A172 (cell line): ENCODE results near the gene IFIT2. TPM values are rescaled to one million over a fixed set of nuclear protein-coding genes. Genes with fewer than 3 reads are reported as not detected.
"Not testable (repeated sequence)": the region's sequence is repeated elsewhere in the genome, so short reads cannot be mapped to it uniquely, and the experiment has no call there.

Experiments used
- DNase-seq: peaks from one replicate; pipeline ENCODE4 v3.0.0-alpha.2; 2015; ENCODE audit warnings: low spot score
- total RNA-seq: library from RNA; depleted of rRNA; stranded (reverse); fragments of >200 nt; shearing (Covaris generic); gene quantifications from 2 replicates; pipeline ENCODE4 v1.2.3, GENCODE V29; 2014

IFIT2 gene
- total RNA-seq, 1 experiment from 2014 or later = 2.5 TPM

DNA sequence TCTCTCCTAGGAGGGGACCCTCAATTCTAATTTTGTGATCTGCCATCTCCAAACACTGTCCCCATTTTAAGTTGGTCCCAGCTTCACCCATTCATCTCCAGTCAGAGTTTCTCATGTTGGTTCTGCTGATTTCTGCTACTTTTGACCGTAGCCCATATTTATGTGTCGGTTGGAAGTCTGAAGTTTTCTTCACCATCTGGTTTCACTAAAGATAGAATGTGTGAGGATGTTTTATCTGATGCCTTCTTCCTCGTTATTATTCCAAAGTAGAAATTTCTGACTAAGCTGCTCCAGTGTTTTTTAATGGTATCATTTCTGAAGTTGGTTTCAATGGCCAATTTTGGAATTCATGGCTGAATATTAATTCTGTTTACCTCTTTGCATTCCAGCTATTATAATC lies 21.3 kb upstream of the IFIT2 start:
- no peak for DNase-seq

GRCh38 chr10:89281606-89282395 lies 20.0 kb upstream of the IFIT2 start:
- no peak for DNase-seq

GRCh38 chr10:89283025-89283935 lies 18.6 kb upstream of the IFIT2 start:
- DNase-seq = peak; percentile 70

- peak; percentile 79 for DNase-seq
These were observed 17.8 kb upstream of the IFIT2 start for GRCh38 chr10:89283936-89284475.

GRCh38 chr10:89284711-89285110 lies 17.1 kb upstream of the IFIT2 start:
- DNase-seq = not testable (repeated sequence)

- peak; percentile 67 for DNase-seq
These were observed 16.5 kb upstream of the IFIT2 start for GRCh38 chr10:89285303-89285702.

DNA sequence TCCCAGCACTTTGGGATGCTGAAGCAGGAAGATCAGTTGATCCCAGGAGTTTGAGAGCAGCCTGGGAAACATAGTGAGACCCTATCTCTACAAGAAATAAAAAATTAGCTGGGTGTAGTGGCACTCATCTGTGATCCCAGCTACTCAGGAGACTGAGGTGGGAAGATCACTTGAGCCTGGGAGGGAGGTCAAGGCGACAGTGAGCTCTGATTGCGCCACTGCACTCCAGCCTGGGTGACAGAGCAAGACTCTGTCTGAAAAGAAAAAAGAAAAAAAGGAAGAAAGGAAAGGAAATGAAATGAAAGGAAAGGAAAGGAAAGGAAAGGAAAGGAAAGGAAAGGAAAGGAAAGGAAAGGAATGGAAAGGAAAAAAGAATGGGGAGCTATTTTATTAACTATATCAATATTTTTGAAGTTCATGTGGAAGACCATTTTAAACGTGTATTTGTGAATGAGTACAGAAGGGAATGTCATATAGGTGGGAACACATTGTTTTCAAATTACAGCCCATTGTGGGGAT lies 7.1 kb upstream of the IFIT2 start:
- no peak for DNase-seq

DNA sequence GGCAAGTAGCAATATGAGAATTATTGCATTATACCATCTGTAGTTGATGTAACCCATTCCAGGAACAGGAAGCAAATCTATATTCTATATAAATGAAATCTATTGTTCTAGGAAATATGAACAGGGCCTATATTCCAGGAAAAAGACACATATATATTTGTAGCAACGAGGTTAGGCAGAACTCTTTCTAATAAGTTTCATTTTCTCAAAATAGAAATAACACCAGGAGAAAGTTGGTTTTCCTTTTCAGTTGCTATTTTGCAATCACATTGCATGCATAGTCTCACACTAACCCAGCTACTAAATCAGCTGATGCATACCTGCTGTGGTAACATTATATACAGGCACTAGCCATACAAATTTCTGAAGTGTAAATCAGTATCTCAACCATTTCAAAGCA lies 6.2 kb upstream of the IFIT2 start:
- DNase-seq = no peak

DNA sequence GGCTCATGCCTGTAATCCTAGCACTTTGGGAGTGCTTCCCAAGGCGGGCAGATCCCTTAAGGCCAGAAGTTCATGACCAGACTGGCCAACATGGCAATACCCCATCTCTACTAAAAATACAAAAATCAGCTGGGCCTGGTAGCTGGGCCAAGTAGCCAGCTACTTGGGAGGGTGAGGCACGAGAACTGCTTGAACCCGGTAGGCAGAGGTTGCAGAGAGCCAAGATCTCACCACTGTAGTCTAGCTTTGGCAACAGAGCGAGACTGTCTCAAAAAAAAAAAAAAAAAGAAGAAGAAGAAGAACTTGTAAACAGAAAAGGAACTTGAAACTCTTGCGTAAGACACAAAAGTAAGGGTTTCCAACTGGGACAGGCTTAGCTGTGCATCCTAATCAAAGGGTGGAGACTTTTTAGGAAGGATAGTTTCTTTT lies 5.6 kb upstream of the IFIT2 start:
- DNase-seq = no peak

- DNase-seq = no peak
These were observed 4.5 kb upstream of the IFIT2 start for GRCh38 chr10:89297356-89297755.

GRCh38 chr10:89297791-89298190 lies 4.1 kb upstream of the IFIT2 start:
- DNase-seq = no peak

DNA sequence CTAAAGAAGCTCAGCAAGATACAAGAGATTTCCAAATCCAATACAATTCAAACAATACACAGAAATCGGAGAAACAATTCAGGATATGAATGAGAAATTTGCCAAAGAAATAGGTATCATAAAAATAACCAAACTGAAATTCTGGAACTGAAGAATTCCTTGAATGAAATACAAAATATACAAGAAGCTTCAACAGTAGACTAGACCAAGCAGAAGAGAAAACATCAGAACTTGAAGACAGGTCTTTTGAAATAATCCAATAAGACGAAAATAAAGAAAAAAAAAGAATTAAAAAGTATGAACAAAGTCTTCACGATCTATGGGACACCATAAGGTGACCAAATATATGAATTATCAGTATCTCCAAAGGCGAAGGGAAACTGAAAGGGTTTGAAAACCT lies 2.8 kb upstream of the IFIT2 start:
- DNase-seq = no peak

- DNase-seq = peak; percentile 51
These were observed 614 bp upstream of the IFIT2 start for GRCh38 chr10:89301232-89301631.

DNA sequence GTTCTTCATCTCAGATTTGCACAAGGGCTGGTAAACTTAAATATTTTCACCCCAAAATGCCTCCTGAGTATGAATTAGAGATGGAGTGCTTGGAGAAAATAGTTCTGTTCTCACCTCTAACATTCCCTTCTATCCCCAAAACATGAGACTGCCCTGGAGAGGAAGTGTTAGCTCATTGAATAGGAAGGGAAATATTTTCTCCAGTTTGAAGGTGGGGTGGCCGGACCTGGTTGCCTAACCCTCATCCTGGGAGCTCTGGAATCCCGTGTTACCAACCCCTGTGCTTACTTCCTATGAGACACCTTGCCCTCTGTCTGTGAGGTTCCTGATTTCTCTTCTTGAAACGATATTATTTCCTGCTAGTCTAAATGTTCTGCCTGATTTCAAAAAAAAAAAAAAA lies 779 bp downstream of the IFIT2 start:
- DNase-seq = no peak

DNA sequence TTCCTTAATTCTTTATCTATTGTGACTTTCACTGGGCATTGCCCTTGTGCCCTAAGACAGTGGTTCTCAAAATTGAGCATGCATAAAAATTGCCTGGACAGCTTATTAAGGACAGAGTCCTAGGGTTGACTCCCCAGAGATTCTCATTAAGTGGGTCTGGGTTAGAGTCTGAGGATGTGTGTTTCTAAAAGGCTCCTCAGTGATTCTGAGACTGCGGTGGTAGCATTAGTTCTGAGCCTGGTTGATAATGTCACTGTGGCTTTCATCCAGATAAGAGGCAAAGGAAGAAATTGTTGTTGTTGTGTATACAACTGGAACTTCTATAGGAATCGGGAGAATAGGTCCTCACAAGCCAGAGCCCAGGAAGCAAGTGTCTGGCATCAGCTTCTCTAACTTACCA lies 1.3 kb downstream of the IFIT2 start:
- no peak for DNase-seq

GRCh38 chr10:89304026-89304425 lies 2.2 kb downstream of the IFIT2 start:
- no peak for DNase-seq

DNA sequence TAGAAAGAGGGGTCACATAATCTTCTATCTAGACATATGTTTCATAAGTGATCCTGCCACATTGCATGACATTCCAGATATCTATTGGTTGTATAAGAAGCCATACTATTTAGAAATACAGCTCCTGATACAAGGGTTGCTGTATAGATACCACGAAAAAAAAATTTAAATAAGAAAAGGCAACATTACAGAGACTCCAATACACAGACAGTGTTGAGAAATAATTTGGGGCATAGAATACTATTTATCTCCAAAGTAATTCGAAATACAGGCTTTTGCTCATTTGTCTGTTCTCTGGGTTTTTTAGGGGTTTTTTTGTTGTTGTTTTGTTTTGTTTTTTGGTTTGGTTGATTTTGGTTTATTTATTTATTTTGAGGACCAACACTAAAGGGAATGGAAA lies 2.6 kb downstream of the IFIT2 start:
- no peak for DNase-seq

DNA sequence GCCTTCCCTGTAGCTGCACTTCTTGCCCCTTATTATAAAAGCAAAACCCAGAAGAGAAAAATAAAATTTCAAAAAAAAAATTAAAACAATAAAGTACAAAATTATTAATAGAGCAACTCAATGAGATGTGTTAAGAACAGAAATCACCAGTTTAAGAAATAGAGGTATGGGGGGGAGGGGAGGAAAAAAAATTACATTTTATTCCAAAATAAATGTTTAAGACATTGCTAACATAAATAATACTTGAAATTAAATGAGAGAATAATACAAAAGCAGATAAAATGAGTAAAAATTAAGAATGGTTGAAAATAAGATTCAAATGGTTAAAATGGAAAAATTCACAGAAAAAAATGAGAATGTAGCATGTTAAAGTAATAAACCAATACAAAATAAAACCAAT lies 3.1 kb downstream of the IFIT2 start:
- DNase-seq = no peak

DNA sequence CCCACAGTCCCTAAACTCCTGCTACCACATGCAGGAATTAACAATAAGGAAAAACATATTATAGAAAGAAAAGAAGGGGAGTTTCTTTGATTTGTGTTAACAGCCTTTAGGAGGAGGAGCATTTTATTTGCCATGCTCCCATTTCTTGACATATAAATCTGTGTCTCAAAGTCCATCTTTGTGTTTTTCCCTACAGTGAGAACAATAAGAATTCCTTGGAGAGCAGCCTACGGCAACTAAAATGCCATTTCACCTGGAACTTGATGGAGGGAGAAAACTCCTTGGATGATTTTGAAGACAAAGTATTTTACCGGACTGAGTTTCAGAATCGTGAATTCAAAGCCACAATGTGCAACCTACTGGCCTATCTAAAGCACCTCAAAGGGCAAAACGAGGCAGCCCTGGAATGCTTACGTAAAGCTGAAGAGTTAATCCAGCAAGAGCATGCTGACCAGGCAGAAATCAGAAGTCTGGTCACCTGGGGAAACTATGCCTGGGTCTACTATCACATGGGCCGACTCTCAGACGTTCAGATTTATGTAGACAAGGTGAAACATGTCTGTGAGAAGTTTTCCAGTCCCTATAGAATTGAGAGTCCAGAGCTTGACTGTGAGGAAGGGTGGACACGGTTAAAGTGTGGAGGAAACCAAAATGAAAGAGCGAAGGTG lies 4.1 kb downstream of the IFIT2 start:
- DNase-seq = no peak

- DNase-seq = no peak
These were observed 4.8 kb downstream of the IFIT2 start for GRCh38 chr10:89306434-89307268.

DNA sequence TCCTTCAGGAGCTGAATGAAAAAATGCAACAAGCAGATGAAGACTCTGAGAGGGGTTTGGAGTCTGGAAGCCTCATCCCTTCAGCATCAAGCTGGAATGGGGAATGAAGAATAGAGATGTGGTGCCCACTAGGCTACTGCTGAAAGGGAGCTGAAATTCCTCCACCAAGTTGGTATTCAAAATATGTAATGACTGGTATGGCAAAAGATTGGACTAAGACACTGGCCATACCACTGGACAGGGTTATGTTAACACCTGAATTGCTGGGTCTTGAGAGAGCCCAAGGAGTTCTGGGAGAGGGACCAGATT lies 5.4 kb downstream of the IFIT2 start:
- no peak for DNase-seq
